ENCODE measurements around the gene CD247. TPM values are rescaled to one million over a fixed set of nuclear protein-coding genes. Genes with fewer than 3 reads are reported as not detected.
"Not testable (repeated sequence)": the region's sequence is repeated elsewhere in the genome, so short reads cannot be mapped to it uniquely, and the experiment has no call there.

Gene CD247
- polyA plus RNA-seq (2013, experiment 1 of 2), result 1.5 TPM
- 1.5 TPM for polyA plus RNA-seq (2013, experiment 2 of 2)

GRCh38 chr1:167518331-167518700 lies at the start of gene CD247:
Gene CD247 (minus strand): TSS chr1:167518529. CDS start chr1:167518465, 64 bp downstream.
- Histone ChIP-seq H3K9me3 (ENCODE audit: insufficient read depth, low read depth, low read length) (no peaks in the 10 kb centered on the region), H3K36me3 (ENCODE audit: insufficient read depth, low read length) (no peaks in the 10 kb centered on the region), H3K4me1 (ENCODE audit: insufficient read depth, low read length) (no peaks in the 10 kb centered on the region), H3K9ac (ENCODE audit: low read depth, low read length) (no peak within 1 kb of the TSS), H3K4me3 (ENCODE audit: low read length) (no peak within 1 kb of the TSS), H3K27me3 (ENCODE audit: insufficient read depth, low read length) (no peaks in the 10 kb centered on the region), H3K27ac (ENCODE audit: low read depth, low read length) (no peak within 1 kb of the TSS)
- WGBS, result 90% methylated on average over 14 of the region's 14 CpGs

DNA sequence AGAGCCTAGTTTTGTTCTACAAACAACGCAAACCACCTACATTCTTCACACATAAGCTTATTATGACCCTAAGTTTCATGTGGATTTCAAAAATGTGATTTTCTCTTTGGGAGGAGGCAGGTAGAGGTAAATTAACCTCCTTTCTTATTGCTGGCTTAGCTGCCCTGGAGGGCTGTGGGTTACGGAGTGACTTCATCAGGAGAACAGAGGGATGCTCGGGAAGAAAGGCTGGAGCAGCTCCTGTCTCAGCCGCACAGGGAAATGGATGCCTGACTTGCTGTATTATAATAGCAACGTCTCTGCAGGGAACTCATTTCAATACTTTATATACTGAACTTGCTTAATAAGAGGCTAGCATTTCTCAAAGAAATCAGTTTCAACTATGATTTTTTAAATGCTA lies 49.3 kb upstream of the CD247 start:
- Histone ChIP-seq H3K4me3 (ENCODE audit: low read length) (no peak overlapping the region), H3K9me3 (ENCODE audit: insufficient read depth, low read depth, low read length) (0 out of 2 replicates have a peak, but pooled peaks cover under 1% of the 10 kb centered on the region), H3K36me3 (ENCODE audit: insufficient read depth, low read length) (no peaks in the 10 kb centered on the region), H3K4me1 (ENCODE audit: insufficient read depth, low read length) (no peaks in the 10 kb centered on the region), H3K27me3 (ENCODE audit: insufficient read depth, low read length) (no peaks in the 10 kb centered on the region), H3K27ac (ENCODE audit: low read depth, low read length) (no peak overlapping the region), H3K9ac (ENCODE audit: low read depth, low read length) (no peak overlapping the region)
- 90% methylated on average over 5 of the region's 5 CpGs for WGBS

GRCh38 chr1:167566766-167567165 lies 48.4 kb upstream of the CD247 start:
- Histone ChIP-seq H3K9ac (ENCODE audit: low read depth, low read length) (no peak overlapping the region), H3K9me3 (ENCODE audit: insufficient read depth, low read depth, low read length) (no peaks in the 10 kb centered on the region), H3K36me3 (ENCODE audit: insufficient read depth, low read length) (no peaks in the 10 kb centered on the region), H3K27me3 (ENCODE audit: insufficient read depth, low read length) (no peaks in the 10 kb centered on the region), H3K4me1 (ENCODE audit: insufficient read depth, low read length) (no peaks in the 10 kb centered on the region), H3K27ac (ENCODE audit: low read depth, low read length) (no peak overlapping the region), H3K4me3 (ENCODE audit: low read length) (no peak overlapping the region)
- 84% methylated on average over 3 of the region's 3 CpGs for WGBS

- Histone ChIP-seq H3K27me3 (ENCODE audit: insufficient read depth, low read length) (no peaks in the 10 kb centered on the region), H3K9ac (ENCODE audit: low read depth, low read length) (no peak overlapping the region), H3K4me1 (ENCODE audit: insufficient read depth, low read length) (no peaks in the 10 kb centered on the region), H3K27ac (ENCODE audit: low read depth, low read length) (no peak overlapping the region), H3K9me3 (ENCODE audit: insufficient read depth, low read depth, low read length) (no peaks in the 10 kb centered on the region), H3K36me3 (ENCODE audit: insufficient read depth, low read length) (no peaks in the 10 kb centered on the region), H3K4me3 (ENCODE audit: low read length) (no peak overlapping the region)
- WGBS, result 91% methylated on average over 5 of the region's 5 CpGs
These were observed 47.6 kb upstream of the CD247 start for GRCh38 chr1:167565922-167566321.

DNA sequence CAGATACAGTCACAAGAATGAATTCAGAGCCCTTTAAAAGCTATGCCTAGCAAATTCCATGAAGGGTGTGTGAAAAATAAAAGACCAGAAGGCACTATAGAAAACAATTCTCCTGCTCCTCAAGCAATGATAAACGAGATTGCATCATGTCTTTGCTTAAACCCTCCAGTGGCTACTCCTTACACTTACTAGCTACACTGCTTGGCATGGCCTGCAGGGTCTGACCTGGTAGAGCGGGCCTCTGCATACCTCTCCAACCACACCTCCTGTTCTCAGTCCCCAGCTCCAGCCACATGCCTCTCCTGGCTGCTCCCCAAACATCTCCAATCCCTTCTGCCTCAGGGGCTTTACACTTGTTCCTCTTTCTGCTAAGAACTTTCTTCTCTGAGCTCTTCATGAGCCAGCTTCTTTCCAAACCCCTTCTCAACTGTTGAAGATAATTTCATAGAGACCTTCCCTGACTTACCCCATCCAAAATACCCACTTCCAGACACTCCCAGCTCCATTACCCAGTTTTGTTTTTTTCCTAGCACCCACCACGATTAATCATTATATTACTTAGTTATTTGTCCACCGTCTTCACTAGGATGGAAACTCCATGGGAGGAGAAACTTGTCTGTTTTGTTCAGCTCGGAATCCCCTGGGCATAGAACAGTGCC lies 46.4 kb upstream of the CD247 start:
- no peak overlapping the region for H3K9ac ChIP-seq (ENCODE audit: low read depth, low read length)
- no peaks in the 10 kb centered on the region for H3K36me3 ChIP-seq (ENCODE audit: insufficient read depth, low read length)
- H3K27ac ChIP-seq (ENCODE audit: low read depth, low read length), result no peak overlapping the region
- no peak overlapping the region for H3K4me3 ChIP-seq (ENCODE audit: low read length)
- no peaks in the 10 kb centered on the region for H3K27me3 ChIP-seq (ENCODE audit: insufficient read depth, low read length)
- H3K4me1 ChIP-seq (ENCODE audit: insufficient read depth, low read length), result no peaks in the 10 kb centered on the region
- H3K9me3 ChIP-seq (ENCODE audit: insufficient read depth, low read depth, low read length), result no peaks in the 10 kb centered on the region
- 87% methylated on average over 5 of the region's 5 CpGs for WGBS

GRCh38 chr1:167563579-167564246 lies 45.4 kb upstream of the CD247 start:
- H3K4me1 ChIP-seq (ENCODE audit: insufficient read depth, low read length), result no peaks in the 10 kb centered on the region
- H3K9ac ChIP-seq (ENCODE audit: low read depth, low read length), result no peak overlapping the region
- no peaks in the 10 kb centered on the region for H3K9me3 ChIP-seq (ENCODE audit: insufficient read depth, low read depth, low read length)
- no peak overlapping the region for H3K4me3 ChIP-seq (ENCODE audit: low read length)
- no peaks in the 10 kb centered on the region for H3K36me3 ChIP-seq (ENCODE audit: insufficient read depth, low read length)
- WGBS, result 81% methylated on average over 7 of the region's 7 CpGs
- H3K27me3 ChIP-seq (ENCODE audit: insufficient read depth, low read length), result no peaks in the 10 kb centered on the region
- no peak overlapping the region for H3K27ac ChIP-seq (ENCODE audit: low read depth, low read length)

- Histone ChIP-seq H3K9me3 (ENCODE audit: insufficient read depth, low read depth, low read length) (no peaks in the 10 kb centered on the region), H3K4me3 (ENCODE audit: low read length) (no peak overlapping the region), H3K27ac (ENCODE audit: low read depth, low read length) (no peak overlapping the region), H3K27me3 (ENCODE audit: insufficient read depth, low read length) (no peaks in the 10 kb centered on the region), H3K4me1 (ENCODE audit: insufficient read depth, low read length) (no peaks in the 10 kb centered on the region), H3K36me3 (ENCODE audit: insufficient read depth, low read length) (no peaks in the 10 kb centered on the region), H3K9ac (ENCODE audit: low read depth, low read length) (no peak overlapping the region)
- WGBS, result 94% methylated on average over 1 of the region's 1 CpG
These were observed 44.4 kb upstream of the CD247 start for GRCh38 chr1:167562702-167563101.

- Histone ChIP-seq H3K9me3 (ENCODE audit: insufficient read depth, low read depth, low read length) (no peaks in the 10 kb centered on the region), H3K4me1 (ENCODE audit: insufficient read depth, low read length) (no peaks in the 10 kb centered on the region), H3K9ac (ENCODE audit: low read depth, low read length) (no peak overlapping the region), H3K27ac (ENCODE audit: low read depth, low read length) (no peak overlapping the region), H3K4me3 (ENCODE audit: low read length) (no peak overlapping the region), H3K27me3 (ENCODE audit: insufficient read depth, low read length) (no peaks in the 10 kb centered on the region), H3K36me3 (ENCODE audit: insufficient read depth, low read length) (no peaks in the 10 kb centered on the region)
- 94% methylated on average over 5 of the region's 6 CpGs for WGBS
These were observed 43.4 kb upstream of the CD247 start for GRCh38 chr1:167561753-167562152.

GRCh38 chr1:167555971-167556714 lies 37.8 kb upstream of the CD247 start:
- H3K36me3 ChIP-seq (ENCODE audit: insufficient read depth, low read length), result no peaks in the 10 kb centered on the region
- H3K4me1 ChIP-seq (ENCODE audit: insufficient read depth, low read length), result peaks cover 4% of the 10 kb centered on the region; the same call in 1 of the 2 replicates
- peaks cover 11% of the 10 kb centered on the region for H3K27me3 ChIP-seq (ENCODE audit: insufficient read depth, low read length)
- 25% methylated on average over 5 of the region's 5 CpGs for WGBS
- no peak overlapping the region for H3K27ac ChIP-seq (ENCODE audit: low read depth, low read length)
- no peak overlapping the region for H3K4me3 ChIP-seq (ENCODE audit: low read length)
- H3K9me3 ChIP-seq (ENCODE audit: insufficient read depth, low read depth, low read length), result no peaks in the 10 kb centered on the region
- no peak overlapping the region for H3K9ac ChIP-seq (ENCODE audit: low read depth, low read length)

GRCh38 chr1:167555072-167555471 lies 36.7 kb upstream of the CD247 start:
- not testable (repeated sequence) for H3K9ac ChIP-seq (ENCODE audit: low read depth, low read length); H3K9me3 ChIP-seq (ENCODE audit: insufficient read depth, low read depth, low read length); H3K27ac ChIP-seq (ENCODE audit: low read depth, low read length); H3K36me3 ChIP-seq (ENCODE audit: insufficient read depth, low read length); H3K4me1 ChIP-seq (ENCODE audit: insufficient read depth, low read length); H3K4me3 ChIP-seq (ENCODE audit: low read length)
- WGBS, result 83% methylated on average over 1 of the region's 1 CpG
- H3K27me3 ChIP-seq (ENCODE audit: insufficient read depth, low read length), result peaks cover 11% of the 10 kb centered on the region
